Measurements from ENCODE around the gene SUN5. TPM values are rescaled to one million over a fixed set of nuclear protein-coding genes. Genes with fewer than 3 reads are reported as not detected.

The SUN5 gene
- total and polyA plus RNA-seq, 8 donors = not detected

- H3K27me3 ChIP-seq = peaks cover 0 to 22% of the 10 kb centered on the region in 2 donors
- H3K4me3 ChIP-seq = no peak overlapping the region
- ATAC-seq = no peak
- intact Hi-C loops (cut with DNase I) = no loop called here
- no peak for DNase-seq
- H3K4me1 ChIP-seq = peaks cover 0 to 1% of the 10 kb centered on the region in 2 donors
- H3K27ac ChIP-seq = no peak overlapping the region
- H3K36me3 ChIP-seq = no peaks in the 10 kb centered on the region
- H3K9me3 ChIP-seq = no peaks in the 10 kb centered on the region
- TF ChIP-seq, protein P1, sequence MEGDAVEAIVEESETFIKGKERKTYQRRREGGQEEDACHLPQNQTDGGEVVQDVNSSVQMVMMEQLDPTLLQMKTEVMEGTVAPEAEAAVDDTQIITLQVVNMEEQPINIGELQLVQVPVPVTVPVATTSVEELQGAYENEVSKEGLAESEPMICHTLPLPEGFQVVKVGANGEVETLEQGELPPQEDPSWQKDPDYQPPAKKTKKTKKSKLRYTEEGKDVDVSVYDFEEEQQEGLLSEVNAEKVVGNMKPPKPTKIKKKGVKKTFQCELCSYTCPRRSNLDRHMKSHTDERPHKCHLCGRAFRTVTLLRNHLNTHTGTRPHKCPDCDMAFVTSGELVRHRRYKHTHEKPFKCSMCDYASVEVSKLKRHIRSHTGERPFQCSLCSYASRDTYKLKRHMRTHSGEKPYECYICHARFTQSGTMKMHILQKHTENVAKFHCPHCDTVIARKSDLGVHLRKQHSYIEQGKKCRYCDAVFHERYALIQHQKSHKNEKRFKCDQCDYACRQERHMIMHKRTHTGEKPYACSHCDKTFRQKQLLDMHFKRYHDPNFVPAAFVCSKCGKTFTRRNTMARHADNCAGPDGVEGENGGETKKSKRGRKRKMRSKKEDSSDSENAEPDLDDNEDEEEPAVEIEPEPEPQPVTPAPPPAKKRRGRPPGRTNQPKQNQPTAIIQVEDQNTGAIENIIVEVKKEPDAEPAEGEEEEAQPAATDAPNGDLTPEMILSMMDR (IDR thresholded peaks at IDR 0.05) = no peak
Observed at GRCh38 chr20:32966881-32967781, 37.1 kb downstream of the SUN5 start.

DNA sequence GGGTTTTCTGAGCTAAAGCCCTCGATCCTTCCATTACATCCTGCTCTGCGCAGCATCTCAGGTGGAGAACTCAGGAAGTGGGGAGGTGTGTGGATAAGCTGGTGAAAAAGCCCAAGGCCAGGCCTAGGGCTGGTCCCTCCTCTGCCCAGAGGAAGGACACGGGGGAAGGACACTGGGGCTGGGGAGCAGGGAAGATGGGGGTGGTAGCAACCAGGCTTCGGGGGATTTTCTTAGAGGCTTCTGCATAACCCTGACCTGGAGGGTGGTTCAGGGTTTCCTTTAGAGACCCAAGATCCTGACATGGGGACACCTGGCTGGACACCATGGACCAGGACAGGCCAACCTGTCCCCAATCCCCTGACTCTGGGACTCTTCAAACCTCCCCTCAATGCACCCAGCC is 37.9 kb downstream of the SUN5 start:
- ATAC-seq (no peak), DNase-seq (no peak)
- TF ChIP-seq, protein P1 (IDR thresholded peaks at IDR 0.05) = no peak
- no peak overlapping the region for H3K4me3 ChIP-seq
- H3K4me1 ChIP-seq = no peaks in the 10 kb centered on the region
- H3K9me3 ChIP-seq = no peaks in the 10 kb centered on the region
- no peak overlapping the region for H3K27ac ChIP-seq
- intact Hi-C loops (cut with DNase I) = no loop called here
- peaks cover 0 to 24% of the 10 kb centered on the region in 2 donors for H3K27me3 ChIP-seq
- no peaks in the 10 kb centered on the region for H3K36me3 ChIP-seq

DNA sequence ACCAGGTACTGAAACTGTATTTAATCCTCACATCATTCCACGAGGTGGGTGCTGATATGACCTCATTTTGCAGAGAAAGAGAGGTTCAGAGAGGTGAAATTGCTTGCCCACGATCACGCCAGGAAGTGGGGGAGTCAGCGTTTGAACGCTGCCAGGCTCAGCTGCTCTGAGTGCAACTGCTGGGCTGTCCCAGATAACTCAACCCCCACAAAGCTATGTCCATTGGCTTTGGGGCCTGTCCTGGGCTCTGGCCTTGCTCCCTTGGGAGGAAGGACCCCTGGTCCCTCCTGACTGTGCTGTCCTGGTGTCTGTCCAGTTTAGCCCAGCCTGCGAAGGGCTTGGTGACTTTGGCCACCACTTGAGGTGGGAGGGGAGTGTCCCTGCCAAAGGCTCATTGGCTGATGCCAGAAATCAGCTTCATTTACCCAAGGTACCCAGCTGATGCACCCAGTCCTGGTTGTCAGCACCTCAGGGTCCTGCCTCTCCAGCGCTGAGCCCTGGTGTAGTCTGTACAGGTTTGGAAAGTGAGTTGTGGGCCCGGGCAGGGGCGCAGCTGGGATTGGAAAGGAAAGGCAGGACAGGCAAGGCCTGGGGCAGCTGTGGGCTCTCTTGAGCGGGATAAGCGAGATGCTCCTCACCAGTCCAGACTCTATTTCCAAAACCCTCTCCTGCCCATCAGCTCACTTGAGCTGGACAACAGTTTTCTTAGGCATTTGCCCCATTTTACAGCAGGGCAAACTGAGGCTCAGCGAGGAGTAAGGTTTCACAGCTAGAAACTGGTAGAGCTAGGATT is 38.5 kb downstream of the SUN5 start:
- ATAC-seq (no peak), DNase-seq (no peak)
- H3K27me3 ChIP-seq = peaks cover 0 to 24% of the 10 kb centered on the region in 2 donors
- intact Hi-C loops (cut with DNase I) = no loop called here
- no peak overlapping the region for H3K27ac ChIP-seq
- no peak overlapping the region for H3K4me3 ChIP-seq
- TF ChIP-seq, protein P1 (IDR thresholded peaks at IDR 0.05) = no peak
- no peaks in the 10 kb centered on the region for H3K4me1 ChIP-seq
- no peaks in the 10 kb centered on the region for H3K9me3 ChIP-seq
- no peaks in the 10 kb centered on the region for H3K36me3 ChIP-seq

DNA sequence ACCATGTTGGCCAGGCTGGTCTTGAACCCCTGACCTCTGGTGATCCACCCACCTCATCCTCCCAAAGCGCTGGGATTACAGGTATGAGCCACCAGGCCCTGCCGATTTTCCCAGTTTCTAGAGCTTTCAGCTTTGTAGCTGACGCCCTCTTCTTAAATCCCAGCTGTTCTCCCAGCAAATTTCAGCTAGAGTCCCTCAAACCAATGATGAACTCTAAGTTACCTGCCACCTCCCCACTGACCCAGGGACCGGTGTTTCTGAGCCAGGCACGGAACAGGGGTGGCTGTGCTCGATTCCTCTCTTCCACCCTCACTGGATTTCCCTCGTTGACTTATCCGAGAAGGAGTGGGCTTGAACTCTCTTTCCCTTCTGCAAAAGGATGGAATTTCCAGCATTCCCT is 39.1 kb downstream of the SUN5 start:
- intact Hi-C loops (cut with DNase I) = no loop called here
- no peak for ATAC-seq
- TF ChIP-seq, protein P1 (IDR thresholded peaks at IDR 0.05) = no peak
- Histone ChIP-seq H3K4me1 (no peaks in the 10 kb centered on the region), H3K9me3 (no peaks in the 10 kb centered on the region), H3K36me3 (no peaks in the 10 kb centered on the region), H3K27ac (no peak overlapping the region), H3K27me3 (peaks cover 0 to 24% of the 10 kb centered on the region in 2 donors), H3K4me3 (no peak overlapping the region)
- no peak for DNase-seq

- TF ChIP-seq, protein P1 (IDR thresholded peaks at IDR 0.05) = no peak
- H3K4me1 ChIP-seq = no peaks in the 10 kb centered on the region
- no peaks in the 10 kb centered on the region for H3K36me3 ChIP-seq
- no peaks in the 10 kb centered on the region for H3K9me3 ChIP-seq
- peaks cover 0 to 24% of the 10 kb centered on the region in 2 donors for H3K27me3 ChIP-seq
- no peak overlapping the region for H3K4me3 ChIP-seq
- ATAC-seq = no peak
- H3K27ac ChIP-seq = no peak overlapping the region
- no peak for DNase-seq
- intact Hi-C loops (cut with DNase I) = no loop called here
Observed at GRCh38 chr20:32964575-32964974, 39.7 kb downstream of the SUN5 start.

Measured in left lung (tissue), 10 donors.